ENCODE data around the gene LMO1.

GRCh38 chr11:8291421-8292350 lies 28.0 kb upstream of the LMO1 start:
- no peak for TF ChIP-seq MLX (CRISPR knock-in tag; IDR thresholded peaks at IDR 0.05)
- no peak for TF ChIP-seq POLR2A (IDR thresholded peaks at IDR 0.05; ENCODE audit: insufficient read depth in 1 of 2, low read depth in 2 of 2, low read length in 2 of 2)
- TF ChIP-seq MAX (IDR thresholded peaks at IDR 0.05) = no peak
- no peak for TF ChIP-seq ZHX1 (CRISPR knock-in tag; IDR thresholded peaks at IDR 0.05; ENCODE audit: low read depth)

Measured in HepG2 (cell line).